IPS DF 6.9 (cell line): ENCODE measurements around the gene BMF.

Experiments
- DNase-seq: peaks from one replicate; pipeline ENCODE4 v3.0.0-alpha.2; 2013; ENCODE audit warnings: low read depth, low spot score
- H3K27ac ChIP-seq: one replicate; pipeline ENCODE4 v1.5.1; 2013; ENCODE audit warnings: low read length, control low read depth
- H3K27me3 ChIP-seq: 2 replicates; pipeline ENCODE4 v1.6.1; 2013; ENCODE audit warnings: mild to moderate bottlenecking, low read length; ENCODE audit not compliant: control insufficient read depth, insufficient read depth
- H3K36me3 ChIP-seq: 2 replicates; pipeline ENCODE4 v1.6.1; 2013; ENCODE audit warnings: low read length; ENCODE audit not compliant: control insufficient read depth, insufficient read depth
- H3K4me1 ChIP-seq: 2 replicates; pipeline ENCODE4 v1.6.1; 2013; ENCODE audit warnings: low read length; ENCODE audit not compliant: control insufficient read depth, insufficient read depth
- H3K4me3 ChIP-seq: 2 replicates; pipeline ENCODE4 v1.5.1; 2013; ENCODE audit warnings: mild to moderate bottlenecking, low read length
- H3K9me3 ChIP-seq: 2 replicates; pipeline ENCODE4 v1.6.1; 2013; ENCODE audit warnings: low read length, inconsistent platforms; ENCODE audit not compliant: control insufficient read depth, insufficient read depth
- WGBS: extraction: QIAGEN DNeasy Blood & Tissue Kit; methylation state at CpG from one replicate; pipeline ENCODE4 v1.1.7; 2013; ENCODE audit warnings: mixed read lengths, missing lambda C conversion rate; ENCODE audit not compliant: insufficient read length, insufficient coverage; 5-methylcytosine and 5-hydroxymethylcytosine counted together

BMF gene

GRCh38 chr15:40102897-40103858 is 5.5 kb downstream of the BMF start:
- no CpG with 5 or more reads among the region's 29 CpGs for WGBS
- no peak overlapping the region for H3K27ac ChIP-seq
- DNase-seq, result no peak

DNA sequence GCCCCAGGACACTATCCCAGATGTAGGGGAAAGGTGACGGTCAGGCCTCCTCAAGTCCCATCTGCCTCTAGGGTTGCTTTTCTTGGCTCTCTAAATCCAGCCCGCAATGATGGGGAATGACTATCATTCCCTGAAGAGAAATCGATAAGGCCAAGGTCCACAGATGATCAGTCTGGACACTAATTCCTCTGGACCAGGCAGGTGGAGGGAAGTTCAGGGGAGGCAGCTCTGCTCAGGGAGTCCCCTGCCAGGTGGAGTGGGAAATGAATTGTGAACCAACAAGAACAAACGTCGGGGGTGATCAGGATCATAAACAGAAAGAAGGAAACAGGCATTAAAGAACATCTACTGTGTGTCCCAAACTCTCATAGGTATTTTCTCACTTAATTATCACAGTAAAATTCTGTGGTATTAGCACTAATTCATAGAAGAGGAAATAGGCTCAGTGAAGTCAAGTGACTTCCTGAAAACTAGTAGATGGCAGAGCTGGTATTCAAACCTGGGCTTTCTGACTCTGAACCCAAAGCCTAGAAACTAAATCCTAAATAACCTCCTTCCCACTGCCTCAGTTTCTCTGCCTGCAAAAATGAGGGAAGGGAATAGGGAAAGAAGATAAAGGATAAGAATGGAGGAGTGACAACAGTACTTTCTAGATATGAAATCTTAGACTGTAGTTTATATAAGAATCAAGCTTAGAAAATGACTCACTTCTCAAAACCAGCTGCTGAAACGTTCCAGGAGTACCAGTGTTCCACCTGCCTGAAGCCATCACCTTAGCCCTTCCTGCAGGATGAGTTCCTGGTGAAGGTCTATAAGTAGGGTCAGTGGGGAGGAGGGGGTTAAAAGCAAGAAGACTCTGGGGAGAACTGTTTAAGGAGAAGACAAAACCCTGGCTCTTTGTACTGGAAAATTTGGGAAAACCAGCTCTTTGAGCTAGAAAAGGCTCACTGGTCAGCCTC is 7.5 kb downstream of the BMF start:
- Histone ChIP-seq H3K4me1 (peaks cover 26% of the 10 kb centered on the region), H3K36me3 (no peaks in the 10 kb centered on the region), H3K27me3 (no peaks in the 10 kb centered on the region), H3K4me3 (no peak overlapping the region), H3K27ac (no peak overlapping the region), H3K9me3 (no peaks in the 10 kb centered on the region)
- no peak for DNase-seq
- WGBS, result no CpG with 5 or more reads among the region's 6 CpGs

More at GRCh38 chr15:40102897-40103858, 5.5 kb downstream of the BMF start:
- Histone ChIP-seq H3K27me3 (no peaks in the 10 kb centered on the region), H3K9me3 (no peaks in the 10 kb centered on the region), H3K36me3 (no peaks in the 10 kb centered on the region), H3K4me1 (peaks cover 33% of the 10 kb centered on the region), H3K4me3 (no peak overlapping the region; the same call in 1 of the 2 replicates)

DNA sequence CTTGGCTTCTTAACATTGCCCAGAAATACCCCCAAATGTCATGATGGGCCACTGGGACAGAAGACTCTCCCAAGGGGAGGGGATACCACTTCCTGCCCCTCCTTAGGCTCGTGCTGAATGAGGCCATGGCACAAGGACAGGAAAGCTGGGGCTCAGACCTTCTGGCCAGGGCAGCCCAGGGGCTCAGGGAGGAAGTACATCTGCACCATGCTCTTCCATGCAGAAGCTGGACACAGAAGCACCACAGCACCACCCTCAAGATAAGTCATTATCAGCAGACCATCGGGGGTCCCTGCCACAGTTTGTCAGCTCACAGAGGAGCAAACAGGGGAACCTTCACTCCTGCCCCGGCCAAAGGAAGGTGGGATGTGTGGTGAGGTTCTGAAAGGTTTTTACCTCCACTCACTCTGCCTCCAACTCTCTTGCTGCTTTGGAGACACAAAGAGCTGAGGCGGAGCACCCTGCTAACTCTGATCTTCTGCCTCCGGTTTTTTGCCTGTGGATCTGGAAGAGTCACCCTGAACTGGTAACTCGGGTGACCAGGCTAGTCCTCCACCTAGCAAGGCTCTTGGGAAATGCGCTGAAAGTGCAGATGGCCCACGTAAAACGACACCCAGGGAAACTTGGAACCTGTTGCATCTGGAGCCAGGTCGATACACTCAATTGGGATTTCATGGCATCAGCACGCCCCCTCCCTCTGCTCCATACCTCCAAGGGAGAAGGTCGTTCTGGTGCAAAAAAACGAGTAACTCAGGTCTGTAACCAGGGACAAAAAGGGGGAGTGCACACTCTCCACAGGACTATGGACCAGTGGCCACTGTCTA is 8.3 kb downstream of the BMF start:
- Histone ChIP-seq H3K27ac (no peak overlapping the region), H3K4me1 (peaks cover 25% of the 10 kb centered on the region), H3K9me3 (no peaks in the 10 kb centered on the region), H3K27me3 (no peaks in the 10 kb centered on the region), H3K36me3 (no peaks in the 10 kb centered on the region), H3K4me3 (no peak overlapping the region)
- WGBS, result no CpG with 5 or more reads among the region's 13 CpGs
- DNase-seq, result no peak

- H3K27me3 ChIP-seq, result no peaks in the 10 kb centered on the region
- no peak overlapping the region for H3K27ac ChIP-seq
- H3K9me3 ChIP-seq, result no peaks in the 10 kb centered on the region
- DNase-seq, result no peak
- H3K4me1 ChIP-seq, result peaks cover 15% of the 10 kb centered on the region
- H3K36me3 ChIP-seq, result no peaks in the 10 kb centered on the region
- WGBS, result no CpG with 5 or more reads among the region's 12 CpGs
- H3K4me3 ChIP-seq, result no peak overlapping the region
Observed at GRCh38 chr15:40098489-40099261, 10.0 kb downstream of the BMF start.

DNA sequence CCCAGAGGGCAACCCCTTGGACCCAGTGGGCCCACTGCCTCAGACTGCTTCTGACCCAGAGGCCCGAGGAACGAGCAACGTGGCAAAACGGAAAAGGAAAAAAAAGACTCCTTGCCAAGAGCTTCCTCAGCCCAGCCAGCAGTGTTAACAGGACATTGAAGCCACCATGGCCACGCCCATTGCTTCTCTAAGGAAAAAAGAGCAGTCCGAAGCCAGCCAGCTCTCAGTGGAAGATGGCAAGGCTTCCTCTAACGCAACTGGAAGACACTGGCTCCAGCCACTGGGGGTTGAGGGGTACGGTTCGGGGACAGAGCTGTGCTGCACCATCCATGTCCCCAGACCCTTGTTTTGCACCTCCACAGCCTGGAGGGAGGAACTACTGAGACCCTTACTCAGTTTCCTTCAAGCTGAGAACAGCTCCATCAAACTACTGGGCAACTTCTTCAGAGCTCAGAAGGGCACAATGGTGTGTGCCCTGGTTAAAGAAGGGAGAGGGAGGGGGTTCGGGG is 10.7 kb downstream of the BMF start:
- H3K4me3 ChIP-seq, result no peak overlapping the region
- WGBS, result no CpG with 5 or more reads among the region's 10 CpGs
- no peak for DNase-seq
- no peaks in the 10 kb centered on the region for H3K36me3 ChIP-seq
- no peaks in the 10 kb centered on the region for H3K9me3 ChIP-seq
- H3K27me3 ChIP-seq, result no peaks in the 10 kb centered on the region
- H3K4me1 ChIP-seq, result peaks cover 17% of the 10 kb centered on the region
- H3K27ac ChIP-seq, result no peak overlapping the region

GRCh38 chr15:40097096-40097967 is 11.3 kb downstream of the BMF start:
- peaks cover 19% of the 10 kb centered on the region for H3K4me1 ChIP-seq
- no peak for DNase-seq
- WGBS, result no CpG with 5 or more reads among the region's 10 CpGs
- no peaks in the 10 kb centered on the region for H3K27me3 ChIP-seq
- no peaks in the 10 kb centered on the region for H3K36me3 ChIP-seq
- H3K4me3 ChIP-seq, result no peak overlapping the region
- no peaks in the 10 kb centered on the region for H3K9me3 ChIP-seq
- H3K27ac ChIP-seq, result no peak overlapping the region

- no peak overlapping the region for H3K4me3 ChIP-seq
- DNase-seq, result no peak
- H3K36me3 ChIP-seq, result no peaks in the 10 kb centered on the region
- H3K27ac ChIP-seq, result no peak overlapping the region
- peaks cover 22% of the 10 kb centered on the region for H3K4me1 ChIP-seq
- H3K9me3 ChIP-seq, result no peaks in the 10 kb centered on the region
- no CpG with 5 or more reads among the region's 8 CpGs for WGBS
- no peaks in the 10 kb centered on the region for H3K27me3 ChIP-seq
Observed at GRCh38 chr15:40096094-40096891, 12.4 kb downstream of the BMF start.

DNA sequence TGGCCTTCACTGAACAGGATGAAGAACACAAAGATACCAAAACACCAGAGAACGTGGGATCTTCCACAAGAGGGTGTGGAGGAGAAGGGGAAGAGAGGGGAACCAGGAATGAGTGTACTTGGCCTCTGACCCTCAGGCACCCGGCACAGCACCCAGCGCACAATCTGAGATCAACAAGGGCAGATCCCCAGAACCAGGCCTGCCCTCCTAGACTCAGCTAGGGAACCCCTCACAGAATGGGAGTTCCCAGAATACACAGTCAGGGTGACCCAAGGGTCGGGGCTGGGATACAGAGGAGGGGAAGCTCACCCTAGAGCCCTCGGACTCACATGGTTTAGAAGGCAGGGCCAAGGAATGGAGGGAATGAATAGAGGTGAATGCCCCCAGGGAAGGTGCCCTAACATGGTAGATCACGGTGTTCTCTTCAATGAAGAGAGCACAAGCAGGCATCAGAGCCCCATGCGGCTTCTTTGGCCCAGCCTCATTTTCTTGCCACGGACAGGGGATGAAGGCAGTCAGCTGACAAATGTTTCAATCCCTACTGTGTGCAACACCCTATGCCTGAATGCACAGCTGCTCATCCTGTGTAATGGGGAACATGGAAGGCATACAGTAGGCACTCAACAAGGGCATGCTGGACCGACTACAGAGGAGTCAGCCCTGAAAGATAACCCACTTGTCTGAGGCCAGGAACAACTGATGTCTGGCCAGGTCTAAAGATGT is 13.1 kb downstream of the BMF start:
- H3K27ac ChIP-seq, result no peak overlapping the region
- DNase-seq, result no peak
- H3K36me3 ChIP-seq, result no peaks in the 10 kb centered on the region; the same call in 1 of the 2 replicates
- H3K4me3 ChIP-seq, result no peak overlapping the region
- no peaks in the 10 kb centered on the region for H3K9me3 ChIP-seq
- peaks cover 24% of the 10 kb centered on the region for H3K4me1 ChIP-seq
- no CpG with 5 or more reads among the region's 9 CpGs for WGBS
- H3K27me3 ChIP-seq, result no peaks in the 10 kb centered on the region
